SKM-1 (cell line): ENCODE data around the gene ANKLE2.
A peak's percentile ranks its signal among the peaks of the same experiment; 100 is the strongest.
"Not testable (repeated sequence)": the region's sequence is repeated elsewhere in the genome, so short reads cannot be mapped to it uniquely, and the experiment has no call there.

Experiments used
- DNase-seq: peaks from one replicate; lab custom pipeline; 2025; ENCODE audit not compliant: unreplicated experiment; lab: John Stamatoyannopoulos, UW

Gene ANKLE2

GRCh38 chr12:132777614-132778013 is 16.0 kb upstream of the ANKLE2 start:
- DNase-seq = no peak

- DNase-seq = no peak
Measured at GRCh38 chr12:132776816-132777568, 15.4 kb upstream of the ANKLE2 start.

- not testable (repeated sequence) for DNase-seq
Measured at GRCh38 chr12:132776230-132776625, 14.6 kb upstream of the ANKLE2 start.

- DNase-seq = no peak
Measured at GRCh38 chr12:132775502-132776229, 14.0 kb upstream of the ANKLE2 start.

GRCh38 chr12:132774646-132775275 is 13.1 kb upstream of the ANKLE2 start:
- DNase-seq = no peak

- DNase-seq = no peak
Measured at GRCh38 chr12:132774159-132774558, 12.5 kb upstream of the ANKLE2 start.

GRCh38 chr12:132773077-132773955 is 11.7 kb upstream of the ANKLE2 start:
- no peak for DNase-seq

GRCh38 chr12:132772606-132773005 is 11.0 kb upstream of the ANKLE2 start:
- no peak for DNase-seq

- DNase-seq = no peak
Measured at GRCh38 chr12:132771126-132771838, 9.7 kb upstream of the ANKLE2 start.

GRCh38 chr12:132766380-132767085 is 4.9 kb upstream of the ANKLE2 start:
- DNase-seq = no peak

GRCh38 chr12:132765361-132765760 is 3.7 kb upstream of the ANKLE2 start:
- DNase-seq = no peak

- no peak for DNase-seq
Measured at GRCh38 chr12:132764231-132764630, 2.6 kb upstream of the ANKLE2 start.

GRCh38 chr12:132761921-132762583 is 420 bp upstream of the ANKLE2 start:
- DNase-seq = peak; percentile 24

- DNase-seq = no peak
Measured at GRCh38 chr12:132759359-132759758, 2.3 kb downstream of the ANKLE2 start.

GRCh38 chr12:132758825-132759224 is 2.8 kb downstream of the ANKLE2 start:
- not testable (repeated sequence) for DNase-seq

GRCh38 chr12:132754160-132754932 is 7.3 kb downstream of the ANKLE2 start:
- no peak for DNase-seq

- not testable (repeated sequence) for DNase-seq
Measured at GRCh38 chr12:132753670-132754069, 8.0 kb downstream of the ANKLE2 start.

GRCh38 chr12:132748319-132748718 is 13.3 kb downstream of the ANKLE2 start:
- DNase-seq = no peak
